COR-L47 (cell line): Measurements from ENCODE around the gene NDUFC1.
"Not testable (repeated sequence)": the region's sequence is repeated elsewhere in the genome, so short reads cannot be mapped to it uniquely, and the experiment has no call there.

ENCODE experiments used
- DNase-seq: peaks from one replicate; lab custom pipeline; 2025; lab: John Stamatoyannopoulos, UW

NDUFC1 gene

GRCh38 chr4:139297001-139297410, 5.3 kb downstream of the NDUFC1 start:
- DNase-seq, result no peak

GRCh38 chr4:139295942-139296299, 6.4 kb downstream of the NDUFC1 start:
- no peak for DNase-seq

- DNase-seq, result peak; percentile 94
Measured at GRCh38 chr4:139295206-139295941, 6.9 kb downstream of the NDUFC1 start.

GRCh38 chr4:139286186-139286698, 16.0 kb downstream of the NDUFC1 start:
- DNase-seq, result no peak

DNA sequence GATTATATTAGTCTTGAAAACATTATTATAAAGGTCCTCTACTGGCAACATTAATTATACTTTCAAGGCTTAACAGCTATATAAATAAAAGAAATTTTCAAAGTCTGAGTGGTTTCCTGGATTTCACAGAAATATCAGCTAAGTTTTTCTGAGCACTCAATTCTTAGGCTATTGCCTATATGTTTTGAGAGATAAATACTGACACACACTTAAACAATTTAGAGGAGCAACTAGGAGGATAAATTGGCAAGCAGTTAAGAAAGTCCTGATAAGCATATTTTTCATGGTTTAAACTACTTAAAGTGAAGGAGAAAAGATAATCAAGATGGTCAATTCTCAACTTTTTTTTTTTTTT, 19.6 kb downstream of the NDUFC1 start:
- no peak for DNase-seq

DNA sequence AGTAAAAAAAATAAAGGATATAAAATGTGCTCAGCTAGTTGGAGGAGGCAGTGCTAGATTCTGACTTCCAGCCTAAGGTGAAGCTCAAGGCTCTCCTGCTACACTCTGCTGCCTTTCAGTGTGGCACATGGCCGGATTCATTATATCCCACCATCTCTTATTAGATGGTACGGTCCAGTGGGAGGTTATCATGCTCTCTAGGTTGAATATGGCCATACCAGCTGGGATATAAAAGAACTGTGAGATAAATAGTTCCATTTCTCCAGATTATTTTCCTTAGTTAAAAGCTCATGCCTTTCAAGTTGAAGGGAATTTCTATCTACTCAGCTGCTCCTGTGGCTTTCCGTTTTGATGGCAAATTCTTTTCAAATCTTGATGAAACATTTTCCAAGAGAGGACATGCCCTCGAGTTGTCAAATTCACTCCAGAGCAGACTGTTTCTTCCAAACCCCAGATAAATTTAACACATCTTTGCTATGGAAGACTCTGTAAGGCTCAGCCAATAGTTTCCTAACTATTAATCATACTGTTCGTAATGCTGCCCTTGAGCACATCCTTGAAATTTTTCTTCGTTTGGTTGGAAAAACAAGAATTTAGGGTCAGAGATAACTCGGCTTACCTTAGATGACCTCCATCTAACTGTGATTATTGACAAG, 20.1 kb downstream of the NDUFC1 start:
- no peak for DNase-seq

- DNase-seq, result no peak
Measured at GRCh38 chr4:139279760-139280620, 22.3 kb downstream of the NDUFC1 start, which contains the start of gene MGARP. Gene MGARP (minus strand): TSS chr4:139280225. CDS start chr4:139280158, 67 bp downstream.

DNA sequence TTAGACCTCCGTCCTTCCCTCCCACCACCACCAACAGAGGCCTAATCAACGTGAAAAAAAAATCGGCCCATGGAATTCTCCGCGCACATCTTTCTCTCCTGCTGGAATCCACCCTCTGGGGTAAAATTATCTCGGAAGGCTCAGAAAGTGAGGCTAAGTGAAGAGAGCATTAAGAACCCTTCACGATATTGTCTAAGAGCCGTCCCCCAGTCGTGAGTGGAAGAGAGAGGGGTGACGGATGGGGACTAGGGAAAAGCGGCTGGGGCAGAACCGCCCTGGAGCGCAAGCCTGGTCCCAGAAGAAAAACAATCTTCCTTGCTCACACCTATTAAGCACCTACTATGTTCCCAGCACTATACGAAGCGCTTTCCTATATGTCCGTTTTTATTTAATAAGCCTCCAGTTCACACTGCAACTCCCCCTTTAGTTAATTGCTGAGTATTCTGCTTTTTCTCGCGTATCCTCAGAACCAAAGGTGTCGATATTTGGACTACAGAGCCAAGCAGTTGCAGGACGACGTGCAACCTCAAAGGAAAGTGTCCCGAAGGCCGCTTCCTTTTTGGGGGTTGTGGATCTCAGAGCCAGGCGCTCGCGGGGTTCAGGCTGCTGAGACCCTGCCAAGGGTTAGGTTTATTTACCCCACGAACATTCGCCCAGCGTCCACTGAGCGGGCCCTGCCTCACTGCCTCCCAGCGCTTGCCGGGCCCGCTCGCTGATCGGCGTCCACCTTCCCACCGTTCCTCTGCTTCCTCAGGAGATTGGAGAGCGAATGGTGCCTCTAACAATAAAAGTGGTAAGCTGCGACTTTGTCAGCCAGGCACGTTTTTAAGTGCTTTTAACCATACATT, 23.1 kb downstream of the NDUFC1 start:
- no peak for DNase-seq

- DNase-seq, result no peak
Measured at GRCh38 chr4:139278485-139278884, 23.8 kb downstream of the NDUFC1 start.

DNA sequence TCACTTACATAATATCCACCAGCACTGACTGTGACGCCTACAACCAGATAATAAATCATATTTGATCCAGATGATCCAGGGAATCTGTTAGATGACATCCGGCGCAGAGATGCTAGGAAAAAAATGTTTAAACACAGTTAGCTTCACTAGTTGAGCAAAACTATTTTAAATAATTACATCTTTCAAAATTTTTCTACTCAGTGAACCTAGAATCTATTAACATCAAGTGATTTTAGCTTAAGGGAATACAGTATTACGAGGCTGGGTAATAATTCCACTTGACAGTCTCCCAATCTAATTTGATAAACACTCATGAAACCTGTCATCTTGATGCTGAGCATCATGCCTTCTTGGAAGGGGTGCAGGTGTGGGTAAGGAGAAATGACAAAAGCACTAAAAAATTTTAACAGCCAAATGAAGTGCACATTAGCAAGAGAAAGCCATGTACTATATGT, 27.0 kb downstream of the NDUFC1 start:
- DNase-seq, result no peak

- DNase-seq, result no peak
Measured at GRCh38 chr4:139274790-139275189, 27.5 kb downstream of the NDUFC1 start.

- DNase-seq, result no peak
Measured at GRCh38 chr4:139273835-139274234, 28.4 kb downstream of the NDUFC1 start.

DNA sequence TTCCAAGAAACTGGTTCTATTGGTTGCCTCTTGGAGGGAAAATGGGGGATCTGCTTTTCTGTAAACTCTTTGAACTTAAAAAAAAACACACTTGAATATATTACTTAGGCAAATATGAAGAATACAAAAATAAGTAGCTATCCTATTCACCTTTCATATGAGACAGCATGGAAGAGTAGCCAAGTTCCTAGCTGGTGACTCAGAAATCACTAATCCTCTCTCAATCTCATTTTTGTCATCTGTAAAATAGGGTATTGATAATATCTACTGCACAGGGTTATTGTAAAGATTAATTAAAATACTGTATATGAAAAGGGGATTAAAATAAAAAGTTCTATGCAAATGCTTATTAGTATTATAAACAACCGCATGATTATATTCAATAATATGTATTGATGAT, 35.0 kb downstream of the NDUFC1 start:
- DNase-seq, result no peak

- no peak for DNase-seq
Measured at GRCh38 chr4:139266583-139267257, 35.6 kb downstream of the NDUFC1 start.

DNA sequence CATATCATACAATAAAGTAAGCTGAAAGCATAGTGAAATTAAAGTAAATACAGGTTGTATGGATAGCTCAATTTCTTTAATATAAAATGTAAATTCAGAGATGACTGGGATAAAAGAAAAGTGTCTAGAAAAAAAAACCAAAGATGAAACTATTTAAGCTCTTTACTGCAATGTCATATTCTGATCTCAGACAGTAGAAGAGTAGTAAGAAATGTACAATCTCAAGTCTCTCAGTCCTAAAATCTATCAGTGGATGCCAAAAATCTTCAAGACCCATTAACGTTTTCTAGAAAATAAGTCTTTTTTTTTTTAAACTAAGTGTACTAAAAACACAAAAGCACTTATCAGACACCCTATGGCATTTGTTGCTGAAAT, 36.1 kb downstream of the NDUFC1 start:
- no peak for DNase-seq

DNA sequence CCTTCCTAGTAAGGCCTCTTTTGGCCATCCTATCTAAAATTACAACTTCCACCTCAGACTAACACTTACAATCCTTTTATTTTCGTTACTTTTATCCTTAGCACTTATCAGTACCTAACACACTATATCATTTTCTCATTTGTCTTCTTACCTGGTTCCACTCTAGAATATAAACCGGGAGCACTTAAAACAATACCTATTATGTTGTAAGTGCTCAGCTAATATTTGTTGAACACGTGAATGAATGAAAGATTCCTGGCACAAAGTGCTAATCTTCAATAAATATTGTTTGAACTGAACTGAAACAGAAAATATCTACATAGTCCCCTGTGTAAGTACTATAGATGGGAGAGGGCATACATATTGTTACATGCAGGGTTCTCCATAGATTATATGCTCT, 36.6 kb downstream of the NDUFC1 start:
- DNase-seq, result peak; percentile 5

DNA sequence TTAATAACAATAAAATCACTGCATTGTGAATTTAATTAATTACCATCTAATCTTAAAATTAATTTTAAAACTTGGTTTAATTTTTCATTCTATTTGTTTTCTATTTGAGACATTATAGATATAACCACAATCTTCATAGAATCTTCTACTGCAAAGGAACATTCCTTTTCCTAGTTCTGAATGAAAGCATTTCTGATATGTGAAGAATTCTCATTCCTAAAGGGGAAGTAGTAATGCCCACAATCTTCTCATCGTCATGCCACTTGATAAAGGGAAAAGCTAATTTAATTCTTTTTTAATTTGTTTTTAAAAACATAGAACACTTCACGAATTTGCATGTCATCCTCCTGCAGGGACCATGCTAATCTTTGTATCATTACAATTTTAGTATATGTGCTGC, 45.9 kb downstream of the NDUFC1 start:
- no peak for DNase-seq

- DNase-seq, result not testable (repeated sequence)
Measured at GRCh38 chr4:139255581-139255980, 46.7 kb downstream of the NDUFC1 start.

GRCh38 chr4:139253713-139254112, 48.6 kb downstream of the NDUFC1 start:
- no peak for DNase-seq

- no peak for DNase-seq
Measured at GRCh38 chr4:139253046-139253445, 49.2 kb downstream of the NDUFC1 start.

DNA sequence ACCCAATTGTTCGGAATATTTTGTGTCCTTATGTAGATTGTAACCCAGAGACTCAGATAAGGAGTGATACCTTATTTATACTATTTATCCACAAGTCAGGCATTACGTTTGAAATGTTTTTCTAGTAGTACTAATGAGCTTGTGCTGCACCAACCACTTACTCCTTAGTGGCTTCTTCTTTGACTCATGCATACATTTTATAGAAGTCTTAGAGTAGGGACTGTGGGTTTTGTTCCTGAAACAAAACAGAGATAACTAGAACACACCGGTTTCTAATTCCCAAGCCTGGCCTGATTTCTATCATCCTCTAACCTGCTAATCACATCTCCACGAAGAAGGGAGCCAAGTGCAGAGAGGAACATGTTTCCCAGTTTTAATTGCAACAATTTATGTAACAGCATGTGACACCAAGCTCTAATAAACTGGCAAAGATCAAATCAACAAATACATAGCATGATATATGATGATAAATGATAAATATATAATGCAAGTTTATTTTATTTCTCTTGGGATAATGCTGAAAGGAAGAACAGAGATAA, 54.5 kb downstream of the NDUFC1 start:
- DNase-seq, result no peak
